B cell (primary cell): ENCODE measurements around the gene OR10G2. TPM values are rescaled to one million over a fixed set of nuclear protein-coding genes. Genes with fewer than 3 reads are reported as not detected.

ENCODE experiments used
- ATAC-seq: fragments of 200-7000 bp; cut with Tn5 transposase; one replicate; pipeline ENCODE4 v1.10.0; 2021; ENCODE audit warnings: low read depth, mild to moderate bottlenecking, moderate number of reproducible peaks, moderate library complexity
- CTCF ChIA-PET: fragments of 350-600 bp; sonication (Branson Sonifier 250); formaldehyde crosslinking; loops from one replicate; lab custom pipeline; 2021; ENCODE audit warnings: antibody characterized with exemption, inconsistent platforms; lab: Charles Lee
- POLR2A ChIA-PET: fragments of 350-600 bp; sonication (Branson Sonifier 250); formaldehyde crosslinking; loops from one replicate; lab custom pipeline; 2021; ENCODE audit warnings: antibody characterized with exemption; lab: Charles Lee
- DNase-seq: peaks from one replicate; pipeline ENCODE4 v3.0.0; 2013
- H2AFZ ChIP-seq: 2 replicates; pipeline ENCODE4 v1.6.1; 2012; ENCODE audit warnings: mild to moderate bottlenecking, low read depth, low read length; ENCODE audit not compliant: insufficient read depth, poor library complexity, severe bottlenecking
- H3K27ac ChIP-seq, 2 donors: 1 replicate in 1 of 2; 2 replicates in 1 of 2; pipeline ENCODE4 v1.5.1; 2012 to 2013; ENCODE audit warnings: low read length in 2 of 2, mild to moderate bottlenecking in 2 of 2, moderate library complexity in 1 of 2
- H3K27me3 ChIP-seq, 4 experiments: fragments of 200-600 bp in 1 of 4; sonication (generic) in 1 of 4; replicated peaks in 1 of 4; 1 replicate in 2 of 4; 2 replicates in 2 of 4; pipeline versions ENCODE4 v1.6.1 to v1.7.0; 2013 to 2016; ENCODE audit warnings: low read length in 3 of 4, mild to moderate bottlenecking in 2 of 4, mixed read lengths in 1 of 4, moderate library complexity in 1 of 4; ENCODE audit not compliant: insufficient read depth in 4 of 4, control insufficient read depth in 3 of 4; ENCODE audit errors: control extremely low read depth in 1 of 4
- H3K36me3 ChIP-seq, 2 experiments: replicated peaks in 1 of 2; 1 replicate in 1 of 2; 2 replicates in 1 of 2; pipeline versions ENCODE4 v1.6.1 to v1.7.1; 2013; ENCODE audit warnings: low read length in 1 of 2; ENCODE audit not compliant: insufficient read depth in 2 of 2, control insufficient read depth in 1 of 2; ENCODE audit errors: control extremely low read depth in 1 of 2, extremely low read depth in 1 of 2
- H3K4me1 ChIP-seq, 2 donors: fragments of 200-600 bp in 1 of 2; sonication (generic) in 1 of 2; 1 replicate in 1 of 2; 2 replicates in 1 of 2; pipeline versions ENCODE4 v1.5.1 to v1.6.1; 2013 to 2017; ENCODE audit warnings: low read length in 2 of 2; ENCODE audit not compliant: control insufficient read depth in 2 of 2, insufficient read depth in 2 of 2
- H3K4me2 ChIP-seq: replicated peaks from 2 replicates; pipeline ENCODE3; 2012; ENCODE audit warnings: mild to moderate bottlenecking, low read depth, low read length; ENCODE audit not compliant: poor library complexity, severe bottlenecking
- H3K4me3 ChIP-seq, 5 experiments: fragments of 200-600 bp in 1 of 5; sonication (generic) in 1 of 5; 1 replicate in 3 of 5; 2 replicates in 2 of 5; pipeline versions ENCODE4 v1.5.1 to v1.7.0; 2011 to 2016; ENCODE audit warnings: low read length in 4 of 5, mild to moderate bottlenecking in 4 of 5, low read depth in 2 of 5, control low read depth in 1 of 5, moderate library complexity in 1 of 5; ENCODE audit not compliant: insufficient read depth in 1 of 5; ENCODE audit errors: control extremely low read depth in 1 of 5, extremely low read depth in 1 of 5
- H3K79me2 ChIP-seq: fragments of 200-600 bp; sonication (generic); one replicate; pipeline ENCODE4 v1.6.0; 2016; ENCODE audit warnings: low read length; ENCODE audit not compliant: control insufficient read depth, insufficient read depth
- H3K9ac ChIP-seq: fragments of 200-600 bp; sonication (generic); 2 replicates; pipeline ENCODE4 v1.6.1; 2017; ENCODE audit warnings: mild to moderate bottlenecking, low read length, moderate library complexity
- H3K9me3 ChIP-seq, 3 donors: one replicate each; pipeline versions ENCODE4 v1.6.1 to v1.7.1; 2013; ENCODE audit warnings: low read length in 2 of 3; ENCODE audit not compliant: control insufficient read depth in 2 of 3, insufficient read depth in 1 of 3; ENCODE audit errors: control extremely low read depth in 1 of 3
- H4K20me1 ChIP-seq: 2 replicates; pipeline ENCODE4 v1.6.0; 2012; ENCODE audit warnings: mild to moderate bottlenecking, low read length; ENCODE audit not compliant: insufficient read depth, control insufficient read depth, poor library complexity, severe bottlenecking
- H3K27ac Mint-ChIP-seq: one replicate; pipeline ENCODE4 v1.8.0; 2021; ENCODE audit warnings: mixed read lengths
- H3K27me3 Mint-ChIP-seq: one replicate; pipeline ENCODE4 v1.8.0; 2021; ENCODE audit warnings: mixed read lengths
- H3K4me1 Mint-ChIP-seq: one replicate; pipeline ENCODE4 v1.8.0; 2021; ENCODE audit warnings: mixed read lengths
- H3K4me3 Mint-ChIP-seq: one replicate; pipeline ENCODE4 v1.8.0; 2021; ENCODE audit warnings: mixed read lengths
- H3K9me3 Mint-ChIP-seq: one replicate; pipeline ENCODE4 v1.8.0; 2022; ENCODE audit warnings: mixed read lengths; ENCODE audit not compliant: insufficient read depth
- EZH2 ChIP-seq: IDR thresholded peaks from 2 replicates; pipeline ENCODE4 v1.6.1; 2012; ENCODE audit warnings: borderline replicate concordance, low read depth, mild to moderate bottlenecking, moderate library complexity, low read length; ENCODE audit not compliant: insufficient read depth, poor library complexity, severe bottlenecking
- WGBS: methylation state at CpG from one replicate; pipeline ENCODE4 v1.1.5; 2013; ENCODE audit warnings: missing lambda C conversion rate; ENCODE audit not compliant: insufficient coverage; 5-methylcytosine and 5-hydroxymethylcytosine counted together
- intact Hi-C: fragments of 100-400 bp; cut with micrococcal nuclease; formaldehyde crosslinking; loops from one replicate; pipeline ENCODE4 v1.10.0; 2022
- polyA plus RNA-seq: library from polyadenylated mRNA; depleted of rRNA; stranded (reverse); fragments of >200 nt; gene quantifications from 2 replicates; pipeline ENCODE4 v1.2.3, GENCODE V29; 2012
- total RNA-seq, 2 donors: library from RNA; stranded (reverse); fragments of 120-200 nt in 1 of 2; gene quantifications; 1 replicate in 1 of 2; 2 replicates in 1 of 2; pipeline versions ENCODE4 v1.2.3 to v1.2.4, GENCODE V29; 2013 to 2022
- TF ChIP-seq, protein P1 (sequence below): fragments of 200-600 bp; IDR thresholded peaks from one replicate; pipeline ENCODE4 v1.8.0; 2022; ENCODE audit warnings: antibody characterized with exemption, mild to moderate bottlenecking

The OR10G2 gene
- total and polyA plus RNA-seq, 2 donors (not counting 1 experiment from before 2014, with no cell fraction given): not detected

DNA sequence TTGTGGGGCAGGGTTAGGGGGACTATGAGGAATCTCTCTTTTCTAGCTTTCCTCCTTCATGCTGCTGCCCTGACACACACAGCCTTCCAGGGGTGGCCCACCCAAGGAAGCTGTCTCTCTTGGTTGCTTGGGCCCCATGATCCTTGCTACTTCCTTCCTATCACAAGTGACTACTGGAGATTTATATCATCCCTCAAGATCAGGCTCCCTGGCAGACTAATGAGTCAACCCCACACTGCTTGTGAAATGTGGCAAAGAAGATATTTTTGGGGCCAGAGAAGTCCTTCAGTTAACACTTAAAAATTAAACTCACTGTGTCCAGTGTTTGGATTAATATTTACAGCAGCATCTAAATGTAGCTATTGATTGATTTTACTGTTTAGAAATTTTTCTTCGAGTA is 37.4 kb upstream of the OR10G2 start:
- 83% methylated on average over 1 of the region's 1 CpG for WGBS
- CTCF ChIA-PET: no interaction called here
- ATAC-seq (no peak), DNase-seq (no peak)
- Histone ChIP-seq H3K27ac (no peak overlapping the region), H3K9ac (no peak overlapping the region), H4K20me1 (no peaks in the 10 kb centered on the region), H3K79me2 (no peaks in the 10 kb centered on the region), H2AFZ (no peak overlapping the region), H3K4me2 (no peak overlapping the region), H3K4me3 (no peak overlapping the region), H3K4me1 (no peaks in the 10 kb centered on the region), H3K36me3 (no peaks in the 10 kb centered on the region), H3K27me3 (peaks cover 0 to 4% (median 2%) of the 10 kb centered on the region in 4 experiments), H3K9me3 (peaks cover 0 to 9% (median 9%) of the 10 kb centered on the region in 3 donors)
- TF ChIP-seq, protein P1, sequence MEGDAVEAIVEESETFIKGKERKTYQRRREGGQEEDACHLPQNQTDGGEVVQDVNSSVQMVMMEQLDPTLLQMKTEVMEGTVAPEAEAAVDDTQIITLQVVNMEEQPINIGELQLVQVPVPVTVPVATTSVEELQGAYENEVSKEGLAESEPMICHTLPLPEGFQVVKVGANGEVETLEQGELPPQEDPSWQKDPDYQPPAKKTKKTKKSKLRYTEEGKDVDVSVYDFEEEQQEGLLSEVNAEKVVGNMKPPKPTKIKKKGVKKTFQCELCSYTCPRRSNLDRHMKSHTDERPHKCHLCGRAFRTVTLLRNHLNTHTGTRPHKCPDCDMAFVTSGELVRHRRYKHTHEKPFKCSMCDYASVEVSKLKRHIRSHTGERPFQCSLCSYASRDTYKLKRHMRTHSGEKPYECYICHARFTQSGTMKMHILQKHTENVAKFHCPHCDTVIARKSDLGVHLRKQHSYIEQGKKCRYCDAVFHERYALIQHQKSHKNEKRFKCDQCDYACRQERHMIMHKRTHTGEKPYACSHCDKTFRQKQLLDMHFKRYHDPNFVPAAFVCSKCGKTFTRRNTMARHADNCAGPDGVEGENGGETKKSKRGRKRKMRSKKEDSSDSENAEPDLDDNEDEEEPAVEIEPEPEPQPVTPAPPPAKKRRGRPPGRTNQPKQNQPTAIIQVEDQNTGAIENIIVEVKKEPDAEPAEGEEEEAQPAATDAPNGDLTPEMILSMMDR: no peak
- no peak for TF ChIP-seq EZH2
- H3K27ac Mint-ChIP-seq: no peak overlapping the region
- peaks cover 10% of the 10 kb centered on the region for H3K27me3 Mint-ChIP-seq
- no peaks in the 10 kb centered on the region for H3K4me1 Mint-ChIP-seq
- H3K4me3 Mint-ChIP-seq: no peak overlapping the region
- peaks cover 2% of the 10 kb centered on the region for H3K9me3 Mint-ChIP-seq
- POLR2A ChIA-PET: no interaction called here
- intact Hi-C loops: no loop called here

DNA sequence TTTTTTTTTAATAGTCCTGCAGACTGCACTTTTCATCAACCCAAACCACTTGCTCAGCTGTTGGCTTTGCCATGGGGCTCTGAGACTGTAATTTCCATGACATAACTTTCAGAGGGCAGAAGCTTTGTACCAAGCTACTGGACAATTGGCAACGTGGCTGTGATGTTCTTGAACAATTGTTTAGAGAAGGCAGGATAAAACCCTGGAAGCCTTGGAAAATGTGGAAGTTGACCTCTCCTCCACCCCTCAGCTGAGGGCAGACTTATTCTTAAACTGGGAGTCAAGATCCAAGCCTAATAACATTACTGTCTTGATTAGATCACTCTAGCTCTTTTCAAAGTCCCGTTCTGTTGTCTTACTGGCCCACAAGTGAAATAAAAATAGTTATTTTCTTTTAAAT is 36.6 kb upstream of the OR10G2 start:
- Histone ChIP-seq H3K79me2 (no peaks in the 10 kb centered on the region), H4K20me1 (no peaks in the 10 kb centered on the region), H3K36me3 (no peaks in the 10 kb centered on the region), H3K9me3 (peaks cover 0 to 9% (median 7%) of the 10 kb centered on the region in 3 donors), H3K9ac (no peak overlapping the region), H2AFZ (no peak overlapping the region), H3K4me2 (no peak overlapping the region), H3K4me3 (no peak overlapping the region), H3K27ac (no peak overlapping the region), H3K27me3 (peaks cover 0 to 4% (median 2%) of the 10 kb centered on the region in 4 experiments), H3K4me1 (no peaks in the 10 kb centered on the region)
- H3K4me1 Mint-ChIP-seq: no peaks in the 10 kb centered on the region
- ATAC-seq (no peak), DNase-seq (no peak)
- H3K4me3 Mint-ChIP-seq: no peak overlapping the region
- 80% methylated on average over 1 of the region's 2 CpGs for WGBS
- no peak for TF ChIP-seq EZH2
- TF ChIP-seq, protein P1: no peak
- H3K9me3 Mint-ChIP-seq: peaks cover 2% of the 10 kb centered on the region
- CTCF ChIA-PET: no interaction called here
- H3K27ac Mint-ChIP-seq: no peak overlapping the region
- POLR2A ChIA-PET: no interaction called here
- intact Hi-C loops: no loop called here
- peaks cover 10% of the 10 kb centered on the region for H3K27me3 Mint-ChIP-seq
